Stimulated activated naive B cell treated with anti-CD40 and anti-IgM and Interleukin-4, amounts not matched to agents 10 μg/mL and 1 μg/mL and 100 μg/mL, for 72 hours (primary cell): ENCODE measurements around the gene TYMP.

Experiments used
- ATAC-seq, 2 donors: fragments of 150-1000 bp; cut with Tn5 transposase; replicated peaks; 2 replicates each; pipeline ENCODE4 v1.10.0; 2021; ENCODE audit warnings: moderate library complexity in 1 of 2
- DNase-seq: peaks from one replicate; pipeline ENCODE4 v3.0.0; 2021
- H3K27ac Mint-ChIP-seq: one replicate; pipeline ENCODE4 v1.8.0; 2022; ENCODE audit warnings: mild to moderate bottlenecking, mixed read lengths
- H3K27me3 Mint-ChIP-seq, 2 donors: one replicate each; pipeline ENCODE4 v1.8.0; 2022; ENCODE audit warnings: mixed read lengths in 2 of 2
- H3K36me3 Mint-ChIP-seq, 2 donors: one replicate each; pipeline ENCODE4 v1.8.0; 2022; ENCODE audit warnings: mixed read lengths in 2 of 2, mild to moderate bottlenecking in 1 of 2
- H3K4me1 Mint-ChIP-seq, 2 donors: one replicate each; pipeline ENCODE4 v1.8.0; 2022; ENCODE audit warnings: mixed read lengths in 2 of 2, mild to moderate bottlenecking in 1 of 2
- H3K4me3 Mint-ChIP-seq, 2 donors: one replicate each; pipeline ENCODE4 v1.8.0; 2022; ENCODE audit warnings: mild to moderate bottlenecking in 2 of 2, mixed read lengths in 2 of 2, moderate library complexity in 1 of 2
- H3K9me3 Mint-ChIP-seq, 2 donors: one replicate each; pipeline ENCODE4 v1.8.0; 2022; ENCODE audit warnings: mixed read lengths in 2 of 2, mild to moderate bottlenecking in 1 of 2

The TYMP gene

GRCh38 chr22:50569896-50570535, 40.2 kb upstream of the TYMP start:
- H3K9me3 Mint-ChIP-seq: no peaks in the 10 kb centered on the region
- H3K27me3 Mint-ChIP-seq: no peaks in the 10 kb centered on the region
- H3K4me3 Mint-ChIP-seq: no peak overlapping the region
- DNase-seq (no peak), ATAC-seq (no peak)
- peaks cover 0 to 5% of the 10 kb centered on the region in 2 donors for H3K4me1 Mint-ChIP-seq
- H3K27ac Mint-ChIP-seq: no peak overlapping the region
- peaks cover 44 to 57% of the 10 kb centered on the region in 2 donors for H3K36me3 Mint-ChIP-seq

GRCh38 chr22:50569041-50569459, 39.2 kb upstream of the TYMP start:
- peaks cover 0 to 7% of the 10 kb centered on the region in 2 donors for H3K4me1 Mint-ChIP-seq
- ATAC-seq (no peak), DNase-seq (no peak)
- H3K4me3 Mint-ChIP-seq: no peak overlapping the region
- no peaks in the 10 kb centered on the region for H3K27me3 Mint-ChIP-seq
- peaks cover 38 to 52% of the 10 kb centered on the region in 2 donors for H3K36me3 Mint-ChIP-seq
- no peak overlapping the region for H3K27ac Mint-ChIP-seq
- H3K9me3 Mint-ChIP-seq: no peaks in the 10 kb centered on the region

GRCh38 chr22:50568626-50569025, 38.8 kb upstream of the TYMP start:
- no peaks in the 10 kb centered on the region for H3K9me3 Mint-ChIP-seq
- DNase-seq: no peak
- H3K27ac Mint-ChIP-seq: no peak overlapping the region
- no peak for ATAC-seq
- peaks cover 37 to 49% of the 10 kb centered on the region in 2 donors for H3K36me3 Mint-ChIP-seq
- no peak overlapping the region for H3K4me3 Mint-ChIP-seq
- H3K27me3 Mint-ChIP-seq: no peaks in the 10 kb centered on the region
- H3K4me1 Mint-ChIP-seq: peaks cover 2 to 7% of the 10 kb centered on the region in 2 donors

- Mint-ChIP-seq H3K4me3 (no peak overlapping the region), H3K27ac (no peak overlapping the region), H3K27me3 (no peaks in the 10 kb centered on the region), H3K9me3 (no peaks in the 10 kb centered on the region), H3K4me1 (peaks cover 10 to 14% of the 10 kb centered on the region in 2 donors), H3K36me3 (peaks cover 35 to 47% of the 10 kb centered on the region in 2 donors)
- ATAC-seq (no peak), DNase-seq (no peak)
Observed at GRCh38 chr22:50567721-50568252, 38.0 kb upstream of the TYMP start.

- H3K4me3 Mint-ChIP-seq: no peak overlapping the region
- ATAC-seq (no peak), DNase-seq (no peak)
- peaks cover 13 to 15% of the 10 kb centered on the region in 2 donors for H3K4me1 Mint-ChIP-seq
- H3K36me3 Mint-ChIP-seq: peaks cover 14% of the 10 kb centered on the region in 2 donors
- no peaks in the 10 kb centered on the region for H3K27me3 Mint-ChIP-seq
- H3K27ac Mint-ChIP-seq: no peak overlapping the region
- H3K9me3 Mint-ChIP-seq: no peaks in the 10 kb centered on the region
Observed at GRCh38 chr22:50564289-50564688, 34.5 kb upstream of the TYMP start.

GRCh38 chr22:50563413-50564160, 33.8 kb upstream of the TYMP start:
- peaks cover 13 to 15% of the 10 kb centered on the region in 2 donors for H3K4me1 Mint-ChIP-seq
- no peaks in the 10 kb centered on the region for H3K9me3 Mint-ChIP-seq
- peak overlapping the region; percentile 83 to 90 for H3K4me3 Mint-ChIP-seq
- no peaks in the 10 kb centered on the region for H3K27me3 Mint-ChIP-seq
- peak overlapping the region; percentile 78 for H3K27ac Mint-ChIP-seq
- peak; percentile 2 to 5 for ATAC-seq
- no peak for DNase-seq
- peaks cover 7% of the 10 kb centered on the region in 2 donors for H3K36me3 Mint-ChIP-seq

GRCh38 chr22:50562523-50563412, 33.0 kb upstream of the TYMP start, which contains the start of gene SYCE3:
Gene SYCE3 (minus strand): TSS chr22:50562919. CDS start chr22:50556405, 6,514 bp downstream.
- Mint-ChIP-seq H3K4me3 (peak within 1 kb of the TSS; percentile 83 to 90), H3K4me1 (peaks cover 13 to 15% of the 10 kb centered on the region in 2 donors), H3K9me3 (no peaks in the 10 kb centered on the region), H3K27ac (peak within 1 kb of the TSS; percentile 84), H3K27me3 (no peaks in the 10 kb centered on the region), H3K36me3 (peaks cover 3% of the 10 kb centered on the region in 2 donors)
- ATAC-seq: peak; percentile 96 to 97
- peak; percentile 97 for DNase-seq

- no peaks in the 10 kb centered on the region for H3K36me3 Mint-ChIP-seq
- peak overlapping the region; percentile 84 for H3K27ac Mint-ChIP-seq
- peak overlapping the region; percentile 49 to 79 for H3K4me3 Mint-ChIP-seq
- ATAC-seq (no peak), DNase-seq (no peak)
- peaks cover 13 to 15% of the 10 kb centered on the region in 2 donors for H3K4me1 Mint-ChIP-seq
- H3K27me3 Mint-ChIP-seq: no peaks in the 10 kb centered on the region
- H3K9me3 Mint-ChIP-seq: no peaks in the 10 kb centered on the region
Observed at GRCh38 chr22:50561401-50562358, 31.9 kb upstream of the TYMP start.

GRCh38 chr22:50560034-50560433, 30.2 kb upstream of the TYMP start:
- Mint-ChIP-seq H3K9me3 (no peaks in the 10 kb centered on the region), H3K27ac (no peak overlapping the region), H3K4me3 (no peak overlapping the region), H3K27me3 (no peaks in the 10 kb centered on the region), H3K4me1 (peaks cover 13 to 15% of the 10 kb centered on the region in 2 donors), H3K36me3 (no peaks in the 10 kb centered on the region)
- ATAC-seq (no peak), DNase-seq (no peak)

- Mint-ChIP-seq H3K9me3 (no peaks in the 10 kb centered on the region), H3K27me3 (no peaks in the 10 kb centered on the region), H3K4me1 (peaks cover 0 to 5% of the 10 kb centered on the region in 2 donors), H3K36me3 (no peaks in the 10 kb centered on the region), H3K27ac (no peak overlapping the region), H3K4me3 (no peak overlapping the region)
- ATAC-seq: no peak
- no peak for DNase-seq
Observed at GRCh38 chr22:50556703-50557102, 26.9 kb upstream of the TYMP start.

- H3K4me1 Mint-ChIP-seq: peaks cover 2 to 16% of the 10 kb centered on the region in 2 donors
- no peak overlapping the region for H3K27ac Mint-ChIP-seq
- no peak overlapping the region for H3K4me3 Mint-ChIP-seq
- no peaks in the 10 kb centered on the region for H3K9me3 Mint-ChIP-seq
- ATAC-seq: no peak
- no peaks in the 10 kb centered on the region for H3K36me3 Mint-ChIP-seq
- DNase-seq: no peak
- H3K27me3 Mint-ChIP-seq: no peaks in the 10 kb centered on the region
Observed at GRCh38 chr22:50553310-50553709, 23.5 kb upstream of the TYMP start.

GRCh38 chr22:50551160-50551752, 21.4 kb upstream of the TYMP start:
- ATAC-seq (no peak), DNase-seq (no peak)
- Mint-ChIP-seq H3K9me3 (no peaks in the 10 kb centered on the region), H3K36me3 (no peaks in the 10 kb centered on the region), H3K27ac (no peak overlapping the region), H3K4me1 (peaks cover 5 to 28% of the 10 kb centered on the region in 2 donors), H3K27me3 (no peaks in the 10 kb centered on the region), H3K4me3 (no peak overlapping the region)

GRCh38 chr22:50550395-50550794, 20.6 kb upstream of the TYMP start:
- Mint-ChIP-seq H3K4me3 (peak overlapping the region in 1 of 2 donors; percentile 6), H3K36me3 (no peaks in the 10 kb centered on the region), H3K9me3 (no peaks in the 10 kb centered on the region), H3K4me1 (peaks cover 6 to 28% of the 10 kb centered on the region in 2 donors), H3K27ac (peak overlapping the region; percentile 80), H3K27me3 (no peaks in the 10 kb centered on the region)
- ATAC-seq: no peak
- no peak for DNase-seq
